Cardiac muscle cell (in vitro differentiated cells and primary cell): ENCODE data around the gene RYR1. TPM values are rescaled to one million over a fixed set of nuclear protein-coding genes. Genes with fewer than 3 reads are reported as not detected.
"Not testable (repeated sequence)": the region's sequence is repeated elsewhere in the genome, so short reads cannot be mapped to it uniquely, and the experiment has no call there.

Experiments used
- DNase-seq, 2 donors: peaks; one replicate each; pipeline versions ENCODE4 v3.0.0 to v3.0.0-alpha.2; 2010 to 2017; ENCODE audit warnings: low read depth in 1 of 2, low spot score in 1 of 2
- H3K27ac ChIP-seq: fragments of 200-600 bp; sonication (generic); 2 replicates; pipeline ENCODE4 v1.5.1; 2016
- H3K27me3 ChIP-seq: fragments of 200-600 bp; sonication (generic); 2 replicates; pipeline ENCODE4 v1.6.0; 2016; ENCODE audit warnings: control low read depth
- H3K36me3 ChIP-seq: fragments of 200-600 bp; sonication (generic); 2 replicates; pipeline ENCODE4 v1.5.1; 2016; ENCODE audit warnings: control low read depth
- H3K4me1 ChIP-seq: fragments of 200-600 bp; sonication (generic); 2 replicates; pipeline ENCODE4 v1.8.1; 2017; ENCODE audit warnings: low read depth, mild to moderate bottlenecking, mixed run types
- H3K4me3 ChIP-seq: fragments of 200-600 bp; sonication (generic); 2 replicates; pipeline ENCODE4 v1.5.1; 2016; ENCODE audit warnings: mild to moderate bottlenecking
- H3K9me3 ChIP-seq: fragments of 200-600 bp; sonication (generic); 2 replicates; pipeline ENCODE4 v1.5.1; 2017; ENCODE audit warnings: low read depth, mild to moderate bottlenecking, control low read depth
- CTCF ChIP-seq: IDR thresholded peaks from 2 replicates; pipeline ENCODE4 v1.5.1; 2012; ENCODE audit warnings: low read depth, mild to moderate bottlenecking, low read length
- polyA plus RNA-seq: library from polyadenylated mRNA; unstranded; fragments of >200 nt; fragmentation: Nextera tagmentation; extraction: Ambion mirVana; gene quantifications from 2 replicates; pipeline ENCODE4 v1.2.1, GENCODE V29; 2016
- total RNA-seq: library from RNA; depleted of rRNA; stranded (reverse); fragments of >200 nt; gene quantifications from 2 replicates; pipeline ENCODE4 v1.2.3, GENCODE V29; 2016

RYR1 gene
- total and polyA plus RNA-seq, 2 experiments from 2014 or later: 0.71 to 12.8 TPM

- no peaks in the 10 kb centered on the region for H3K9me3 ChIP-seq
- no peak overlapping the region for H3K27ac ChIP-seq
- no peak for TF ChIP-seq CTCF
- H3K27me3 ChIP-seq: no peaks in the 10 kb centered on the region
- H3K4me3 ChIP-seq: peak overlapping the region; percentile 11
- H3K4me1 ChIP-seq: no peaks in the 10 kb centered on the region
- DNase-seq: no peak
- no peaks in the 10 kb centered on the region for H3K36me3 ChIP-seq
Measured at GRCh38 chr19:38402623-38402966, 30.9 kb upstream of the RYR1 start.

GRCh38 chr19:38402967-38403674, 30.4 kb upstream of the RYR1 start, which contains the start of gene FAM98C:
Gene FAM98C (plus strand): TSS chr19:38403093. CDS start chr19:38403154, 61 bp downstream.
- TF ChIP-seq CTCF: peak; percentile 86
- Histone ChIP-seq H3K36me3 (no peaks in the 10 kb centered on the region), H3K9me3 (no peaks in the 10 kb centered on the region), H3K27ac (no peak within 1 kb of the TSS), H3K4me1 (no peaks in the 10 kb centered on the region), H3K4me3 (peak within 1 kb of the TSS; percentile 44), H3K27me3 (no peaks in the 10 kb centered on the region)
- peak; percentile 98 for DNase-seq

- TF ChIP-seq CTCF: no peak
- H3K27me3 ChIP-seq: no peaks in the 10 kb centered on the region
- H3K27ac ChIP-seq: no peak overlapping the region
- DNase-seq: no peak
- H3K4me1 ChIP-seq: no peaks in the 10 kb centered on the region
- no peaks in the 10 kb centered on the region for H3K36me3 ChIP-seq
- H3K4me3 ChIP-seq: no peak overlapping the region
- H3K9me3 ChIP-seq: no peaks in the 10 kb centered on the region
Measured at GRCh38 chr19:38404858-38405257, 28.6 kb upstream of the RYR1 start.

- H3K4me1 ChIP-seq: no peaks in the 10 kb centered on the region
- no peak for TF ChIP-seq CTCF
- H3K36me3 ChIP-seq: no peaks in the 10 kb centered on the region
- no peak overlapping the region for H3K4me3 ChIP-seq
- H3K9me3 ChIP-seq: no peaks in the 10 kb centered on the region
- H3K27ac ChIP-seq: no peak overlapping the region
- DNase-seq: no peak
- H3K27me3 ChIP-seq: no peaks in the 10 kb centered on the region
Measured at GRCh38 chr19:38405276-38405675, 28.2 kb upstream of the RYR1 start.

- H3K36me3 ChIP-seq: no peaks in the 10 kb centered on the region
- TF ChIP-seq CTCF: no peak
- no peaks in the 10 kb centered on the region for H3K9me3 ChIP-seq
- no peaks in the 10 kb centered on the region for H3K27me3 ChIP-seq
- peak in 1 of 2 donors; percentile 79 for DNase-seq
- H3K4me1 ChIP-seq: peaks cover 6% of the 10 kb centered on the region
- H3K27ac ChIP-seq: no peak overlapping the region
- no peak overlapping the region for H3K4me3 ChIP-seq
Measured at GRCh38 chr19:38409631-38410133, 23.8 kb upstream of the RYR1 start.

GRCh38 chr19:38410407-38410806, 23.1 kb upstream of the RYR1 start:
- DNase-seq, H3K9me3 ChIP-seq, H3K27me3 ChIP-seq, H3K4me3 ChIP-seq, H3K36me3 ChIP-seq, H3K27ac ChIP-seq, H3K4me1 ChIP-seq: not testable (repeated sequence)
